NCI-H524 (cell line): Measurements from ENCODE around the gene PAM.
"Not testable (repeated sequence)": the region's sequence is repeated elsewhere in the genome, so short reads cannot be mapped to it uniquely, and the experiment has no call there.

ENCODE experiments used
- DNase-seq, 2 experiments: peaks; one replicate each; lab custom pipeline; 2025; lab: John Stamatoyannopoulos, UW

The PAM gene

GRCh38 chr5:102999621-103000020 is 244.5 kb downstream of the PAM start:
- DNase-seq, result not testable (repeated sequence)

GRCh38 chr5:103000089-103000488 is 245.0 kb downstream of the PAM start:
- no peak for DNase-seq

- no peak for DNase-seq
Measured at GRCh38 chr5:103003872-103004271, 248.8 kb downstream of the PAM start.

- no peak for DNase-seq
Measured at GRCh38 chr5:103005276-103005675, 250.2 kb downstream of the PAM start.

- no peak for DNase-seq
Measured at GRCh38 chr5:103006921-103007320, 251.8 kb downstream of the PAM start.

- no peak for DNase-seq
Measured at GRCh38 chr5:103010168-103010567, 255.1 kb downstream of the PAM start.

- DNase-seq, result no peak
Measured at GRCh38 chr5:103013933-103014552, 258.9 kb downstream of the PAM start.

- DNase-seq, result no peak
Measured at GRCh38 chr5:103014983-103015382, 259.9 kb downstream of the PAM start.

- no peak for DNase-seq
Measured at GRCh38 chr5:103016167-103016566, 261.1 kb downstream of the PAM start.

- no peak for DNase-seq
Measured at GRCh38 chr5:103019804-103020203, 264.7 kb downstream of the PAM start.

GRCh38 chr5:103021314-103021713 is 266.2 kb downstream of the PAM start:
- DNase-seq, result no peak

GRCh38 chr5:103027267-103027666 is 272.2 kb downstream of the PAM start:
- DNase-seq, result no peak

- peak in 1 of 2 experiments; percentile 2 for DNase-seq
Measured at GRCh38 chr5:103031607-103032006, 276.5 kb downstream of the PAM start.

- DNase-seq, result no peak
Measured at GRCh38 chr5:103033696-103034095, 278.6 kb downstream of the PAM start.

GRCh38 chr5:103034662-103035392 is 279.7 kb downstream of the PAM start:
- no peak for DNase-seq

- DNase-seq, result no peak
Measured at GRCh38 chr5:103035701-103036100, 280.6 kb downstream of the PAM start.

- DNase-seq, result no peak
Measured at GRCh38 chr5:103036601-103037000, 281.5 kb downstream of the PAM start.

- peak; percentile 1 to 23 for DNase-seq
Measured at GRCh38 chr5:103037673-103038455, 282.8 kb downstream of the PAM start.

GRCh38 chr5:103041071-103041676 is 286.1 kb downstream of the PAM start:
- DNase-seq, result peak; percentile 13 to 66

GRCh38 chr5:103046706-103047105 is 291.6 kb downstream of the PAM start:
- DNase-seq, result not testable (repeated sequence)

GRCh38 chr5:103057208-103058130 is 302.4 kb downstream of the PAM start:
- no peak for DNase-seq
